ENCODE data around the gene ACKR2.

The ACKR2 gene

GRCh38 chr3:42829083-42829627 lies 19.9 kb downstream of the ACKR2 start:
- ChIA-PET POLR2A (interaction anchor here (0.8 kb wide), 1 partner anchor 25 kb away, joined by 3 read pairs; the partner anchor contains the start of gene HIGD1A), CTCF (interaction anchor here (0.6 to 1.3 kb wide), 5 partner anchors 10 to 192 kb away, joined by 3 to 14 read pairs (median 4); no protein-coding TSS in a partner anchor)
- Histone ChIP-seq H3K4me3 (ENCODE audit: low read depth, low read length) (no peak overlapping the region), H3K9me3 (ENCODE audit: control insufficient read depth, insufficient read depth, low read depth, low read length) (no peaks in the 10 kb centered on the region), H3K27ac (ENCODE audit: extremely low read depth, low read depth, low read length) (no peak overlapping the region), H3K4me1 (ENCODE audit: control insufficient read depth, insufficient read depth, low read length) (no peaks in the 10 kb centered on the region), H3K36me3 (ENCODE audit: control insufficient read depth in 2 of 2, insufficient read depth in 1 of 2, low read length in 2 of 2) (no peaks in the 10 kb centered on the region)
- TF ChIP-seq ZNF555 (tag by site-specific recombination; conservative IDR thresholded peaks at IDR 0.05) (no peak), ZNF266 (tag by site-specific recombination; IDR thresholded peaks at IDR 0.05; ENCODE audit: low read depth) (no peak)

GRCh38 chr3:42829628-42830436 lies 20.6 kb downstream of the ACKR2 start:
- TF ChIP-seq ZBTB26 (tag by site-specific recombination; optimal IDR thresholded peaks at IDR 0.05): no peak
- no peak for TF ChIP-seq ZNF112 (tag by site-specific recombination; IDR thresholded peaks at IDR 0.05)
- no peak for TF ChIP-seq ZIC2 (tag by site-specific recombination; IDR thresholded peaks at IDR 0.05)
- no peak for TF ChIP-seq ZFP3 (tag by site-specific recombination; IDR thresholded peaks at IDR 0.05; ENCODE audit: low read depth)
- TF ChIP-seq OSR2 (tag by site-specific recombination; IDR thresholded peaks at IDR 0.05): no peak
- TF ChIP-seq ZNF221 (tag by site-specific recombination; IDR thresholded peaks at IDR 0.05; ENCODE audit: borderline replicate concordance): no peak
- no peak for TF ChIP-seq ZNF324 (tag by site-specific recombination; IDR thresholded peaks at IDR 0.05)
- no peak for TF ChIP-seq ZNF510 (tag by site-specific recombination; IDR thresholded peaks at IDR 0.05; ENCODE audit: insufficient replicate concordance)
- no peak for TF ChIP-seq ZNF654 (tag by site-specific recombination; IDR thresholded peaks at IDR 0.05; ENCODE audit: low read depth)
- no peak for TF ChIP-seq HOXA7 (CRISPR knock-in tag; IDR thresholded peaks at IDR 0.05; ENCODE audit: borderline replicate concordance)
- TF ChIP-seq PBX3 (CRISPR knock-in tag; IDR thresholded peaks at IDR 0.05): no peak
- no peak for TF ChIP-seq ZNF155 (tag by site-specific recombination; IDR thresholded peaks at IDR 0.05)
- no peak for TF ChIP-seq HOXC10 (CRISPR knock-in tag; IDR thresholded peaks at IDR 0.05)
- no peak for TF ChIP-seq ZNF555 (tag by site-specific recombination; conservative IDR thresholded peaks at IDR 0.05)
- TF ChIP-seq ZNF513 (tag by site-specific recombination; IDR thresholded peaks at IDR 0.05): no peak
- no peak for TF ChIP-seq ZNF37A (tag by site-specific recombination; IDR thresholded peaks at IDR 0.05)
- Histone ChIP-seq H3K9me3 (ENCODE audit: control insufficient read depth, insufficient read depth, low read depth, low read length) (no peaks in the 10 kb centered on the region), H3K27ac (ENCODE audit: extremely low read depth, low read depth, low read length) (no peak overlapping the region), H3K4me1 (ENCODE audit: control insufficient read depth, insufficient read depth, low read length) (no peaks in the 10 kb centered on the region), H3K36me3 (ENCODE audit: control insufficient read depth in 2 of 2, insufficient read depth in 1 of 2, low read length in 2 of 2) (no peaks in the 10 kb centered on the region), H3K4me3 (ENCODE audit: low read depth, low read length) (no peak overlapping the region)
- CTCF ChIA-PET: interaction anchor here (0.6 to 1.9 kb wide), 15 partner anchors 9 to 530 kb away, joined by 3 to 27 read pairs (median 5); no protein-coding TSS in a partner anchor
- POLR2A ChIA-PET: interaction anchor here (0.6 kb wide), 1 partner anchor 48 kb away, joined by 4 read pairs; no protein-coding TSS in a partner anchor

Measured in HEK293 (cell line).